Stimulated activated CD4-positive, alpha-beta T cell treated with anti-CD3 and anti-CD28 coated beads, Interleukin-2, amount 100 ng/mL, for 4 hours (primary cell): ENCODE measurements around the gene KRTCAP3.

Experiments
- DNase-seq: peaks from one replicate; pipeline ENCODE4 v3.0.0-alpha.2; 2020; ENCODE audit warnings: low read depth

KRTCAP3 gene

DNA sequence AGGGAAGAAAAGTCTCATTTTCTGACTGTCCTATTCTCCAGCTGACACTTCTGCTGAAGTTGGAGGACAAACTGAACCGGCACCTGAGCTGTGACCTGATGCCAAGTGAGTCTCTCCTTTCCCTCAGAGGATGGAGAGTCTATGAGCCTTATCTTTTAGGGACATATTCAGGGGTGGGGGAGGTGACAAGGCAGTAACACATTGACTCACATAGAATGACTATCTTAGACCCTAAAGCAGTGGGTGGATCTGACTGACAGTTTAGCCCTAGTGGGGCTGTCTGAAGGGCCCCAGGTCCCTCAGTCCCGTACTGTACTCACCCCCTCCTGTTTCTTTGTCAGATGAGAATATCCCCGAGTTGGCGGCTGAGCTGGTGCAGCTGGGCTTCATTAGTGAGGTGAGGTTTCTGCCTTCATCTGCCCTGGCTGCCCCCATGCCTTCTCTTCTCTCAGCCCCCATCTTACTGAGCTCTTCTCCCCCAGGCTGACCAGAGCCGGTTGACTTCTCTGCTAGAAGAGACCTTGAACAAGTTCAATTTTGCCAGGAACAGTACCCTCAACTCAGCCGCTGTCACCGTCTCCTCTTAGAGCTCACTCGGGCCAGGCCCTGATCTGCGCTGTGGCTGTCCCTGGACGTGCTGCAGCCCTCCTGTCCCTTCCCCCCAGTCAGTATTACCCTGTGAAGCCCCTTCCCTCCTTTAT is 805 bp upstream of the KRTCAP3 start:
- DNase-seq: no peak

DNA sequence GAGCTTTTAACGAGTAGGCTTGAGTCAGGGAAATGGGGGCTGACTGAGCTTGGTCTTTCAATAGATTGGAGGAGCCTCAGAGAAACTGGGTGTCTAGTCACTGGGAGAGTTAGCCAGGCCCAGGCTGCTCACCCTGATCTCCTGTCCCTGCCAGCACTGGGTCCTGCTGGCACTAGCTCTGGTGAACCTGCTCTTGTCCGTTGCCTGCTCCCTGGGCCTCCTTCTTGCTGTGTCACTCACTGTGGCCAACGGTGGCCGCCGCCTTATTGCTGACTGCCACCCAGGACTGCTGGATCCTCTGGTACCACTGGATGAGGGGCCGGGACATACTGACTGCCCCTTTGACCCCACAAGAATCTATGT is 720 bp downstream of the KRTCAP3 start:
- DNase-seq: no peak

DNA sequence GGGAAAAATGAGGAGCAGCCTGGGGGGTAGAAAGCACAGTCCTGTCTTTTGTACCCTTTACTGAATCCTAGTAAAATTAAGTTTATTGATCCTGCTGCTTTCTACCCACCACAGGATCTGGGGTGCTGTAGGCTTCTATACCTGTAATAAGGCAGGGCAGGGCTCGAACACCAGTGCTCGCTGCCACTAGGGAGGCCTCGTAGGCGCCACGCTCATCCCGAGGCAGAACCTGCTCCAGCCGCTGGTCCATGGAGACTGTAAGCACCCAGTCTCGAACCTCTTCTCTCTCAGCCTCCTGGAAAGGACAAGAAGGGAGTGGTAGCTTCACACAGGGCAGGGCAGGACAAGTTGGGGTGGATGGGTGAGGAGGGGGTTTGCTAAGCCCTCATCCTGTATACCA is 3.0 kb downstream of the KRTCAP3 start:
- no peak for DNase-seq

DNA sequence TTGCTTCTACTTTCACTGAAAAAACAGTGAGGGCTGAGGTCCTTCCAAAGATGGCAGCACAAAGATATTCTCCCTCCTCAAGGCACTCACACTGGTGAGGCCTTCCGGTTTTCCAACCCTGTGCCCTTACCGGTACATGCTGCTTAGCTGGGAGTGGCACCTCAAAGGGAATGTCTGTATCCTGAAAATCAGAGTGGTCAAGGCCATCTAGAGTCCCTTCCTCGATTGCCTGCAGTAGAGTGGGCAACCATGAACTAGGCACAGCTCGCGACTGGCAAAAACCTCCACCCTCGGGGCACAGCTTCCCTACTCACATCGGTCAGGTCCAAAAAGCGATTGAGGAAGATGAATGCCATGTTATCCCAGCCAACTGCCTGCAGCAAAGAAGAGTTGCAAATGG is 3.4 kb downstream of the KRTCAP3 start:
- DNase-seq: no peak

- DNase-seq: no peak
Observed at GRCh38 chr2:27446057-27446456, 3.9 kb downstream of the KRTCAP3 start.

DNA sequence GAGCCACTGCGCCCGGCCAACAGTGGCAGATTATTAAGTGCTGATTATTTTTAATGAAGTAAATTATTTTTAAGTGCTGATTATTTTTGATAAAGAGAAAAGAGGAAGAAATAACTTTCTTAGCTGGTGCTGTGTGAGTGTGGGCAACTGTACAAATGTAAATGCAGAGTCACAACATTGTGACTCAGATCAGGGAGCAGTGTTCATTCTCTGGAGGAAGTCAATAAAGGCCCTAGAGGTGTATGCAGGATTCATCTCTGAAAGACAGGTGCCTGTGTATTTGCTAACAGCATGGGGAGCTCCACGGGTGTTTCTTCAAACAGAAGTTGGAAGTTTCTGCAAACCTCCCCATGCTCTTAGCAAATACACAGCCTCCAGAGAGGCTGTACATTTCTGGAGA is 6.2 kb downstream of the KRTCAP3 start:
- no peak for DNase-seq

DNA sequence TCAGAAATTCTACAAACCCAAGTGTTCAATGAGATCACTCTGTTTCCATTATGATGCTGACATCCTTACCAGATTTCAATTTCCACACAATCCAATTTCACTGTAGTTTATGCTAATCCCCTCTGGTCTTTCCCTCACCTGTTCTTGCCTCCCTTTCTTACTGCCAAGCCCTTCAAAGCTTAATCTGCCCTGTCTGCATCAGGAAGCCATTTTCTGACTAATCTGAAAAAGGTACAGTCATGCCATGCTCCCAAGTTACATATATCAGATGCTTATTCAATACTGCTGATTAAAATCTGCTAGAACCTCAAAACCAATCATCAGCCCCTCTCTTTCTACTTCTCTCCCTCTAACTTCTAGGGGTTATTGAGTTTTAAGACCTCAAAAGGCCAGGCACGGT is 8.9 kb downstream of the KRTCAP3 start:
- no peak for DNase-seq

- DNase-seq: no peak
Observed at GRCh38 chr2:27453968-27454367, 11.8 kb downstream of the KRTCAP3 start.

- DNase-seq: no peak
Observed at GRCh38 chr2:27461118-27461517, 18.9 kb downstream of the KRTCAP3 start.

DNA sequence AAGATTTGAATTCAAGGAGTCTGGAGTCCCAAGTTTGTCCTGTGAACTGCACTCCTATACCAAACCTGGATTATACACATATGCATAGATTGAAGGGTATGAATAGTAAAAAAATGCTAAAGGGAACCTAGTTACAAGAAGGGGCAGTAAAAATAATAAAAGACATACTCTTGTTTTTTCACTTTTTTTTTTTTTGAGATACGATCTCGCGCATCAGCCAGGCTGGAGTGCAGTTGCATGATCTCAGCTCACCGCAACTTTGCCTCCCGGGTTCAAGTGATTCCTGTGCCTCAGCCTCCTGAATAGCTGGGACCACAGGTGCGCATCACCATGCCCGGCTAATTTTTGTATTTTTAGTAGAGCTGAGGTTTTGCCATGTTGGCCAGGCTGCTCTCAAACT is 22.3 kb downstream of the KRTCAP3 start:
- no peak for DNase-seq

DNA sequence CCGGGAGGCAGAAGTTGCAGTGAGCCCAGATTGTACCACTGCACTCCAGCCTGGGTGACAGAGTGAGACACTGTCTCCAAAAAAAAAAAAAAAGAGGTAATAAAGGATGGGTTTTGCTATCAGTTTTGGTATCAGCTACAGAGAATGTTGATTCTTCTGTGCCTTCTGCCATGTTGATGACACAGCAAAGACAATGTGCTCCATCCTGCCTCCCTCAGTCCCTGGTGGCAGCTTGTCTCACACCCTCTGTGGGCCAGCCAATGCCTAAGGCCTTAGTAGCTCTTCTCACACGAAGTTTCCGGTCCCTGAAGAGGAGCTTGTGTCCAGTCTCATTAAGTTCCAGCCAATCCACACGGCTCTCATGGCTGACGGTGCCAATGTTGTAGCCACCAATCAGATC is 29.8 kb downstream of the KRTCAP3 start:
- no peak for DNase-seq

- no peak for DNase-seq
Observed at GRCh38 chr2:27485496-27485895, 43.3 kb downstream of the KRTCAP3 start.

GRCh38 chr2:27489118-27489497 is 46.9 kb downstream of the KRTCAP3 start:
- DNase-seq: no peak

- peak; percentile 99 for DNase-seq
Observed at GRCh38 chr2:27489498-27490397, 47.6 kb downstream of the KRTCAP3 start, which contains the start of gene IFT172. TSS of gene IFT172 (minus strand) at chr2:27489743. CDS start at chr2:27489653, 90 bp downstream.

GRCh38 chr2:27492557-27492956 is 50.4 kb downstream of the KRTCAP3 start:
- no peak for DNase-seq

- no peak for DNase-seq
Observed at GRCh38 chr2:27493948-27494283, 51.7 kb downstream of the KRTCAP3 start.
